HepG2 (cell line): ENCODE data around the gene SLC17A9. TPM values are rescaled to one million over a fixed set of nuclear protein-coding genes. Genes with fewer than 3 reads are reported as not detected.

ENCODE experiments used
- CBX5 ChIP-seq: sonication (generic); formaldehyde crosslinking; IDR thresholded peaks from 2 replicates; pipeline ENCODE4 v1.4.0; 2020; ENCODE audit warnings: missing genetic modification reagents, borderline replicate concordance
- IRF9 ChIP-seq: sonication (generic); formaldehyde crosslinking; IDR thresholded peaks from 2 replicates; pipeline ENCODE4 v1.8.0; 2022; ENCODE audit warnings: missing genetic modification reagents, mild to moderate bottlenecking, borderline replicate concordance
- KDM6A ChIP-seq: IDR thresholded peaks from 2 replicates; pipeline ENCODE4 v1.6.1; 2016; ENCODE audit warnings: low read depth
- PCBP2 ChIP-seq: fragments of 200-400 bp; formaldehyde crosslinking; optimal IDR thresholded peaks from 2 replicates; pipeline ENCODE3; 2018; ENCODE audit warnings: low read length, low read depth; ENCODE audit not compliant: poor library complexity, severe bottlenecking
- POLR2A ChIP-seq, 2 experiments: IDR thresholded peaks; 2 replicates each; pipeline ENCODE4 v1.6.1; 2011; ENCODE audit warnings: low read depth in 2 of 2, low read length in 2 of 2, mild to moderate bottlenecking in 1 of 2, moderate library complexity in 1 of 2; ENCODE audit not compliant: insufficient read depth in 1 of 2
- RBFOX2 ChIP-seq: fragments of 200-400 bp; formaldehyde crosslinking; IDR thresholded peaks from 2 replicates; pipeline ENCODE4 v1.6.1; 2017; ENCODE audit warnings: low read depth, mild to moderate bottlenecking, low read length
- SAFB2 ChIP-seq: sonication (generic); formaldehyde crosslinking; IDR thresholded peaks from 2 replicates; pipeline ENCODE4 v1.5.1; 2020; ENCODE audit warnings: missing genetic modification reagents, low read depth, mild to moderate bottlenecking, borderline replicate concordance
- SP4 ChIP-seq: sonication (generic); formaldehyde crosslinking; IDR thresholded peaks from 2 replicates; pipeline ENCODE4 v1.8.1; 2023; ENCODE audit warnings: mild to moderate bottlenecking, missing genetic modification reagents
- TEAD2 ChIP-seq: sonication (generic); formaldehyde crosslinking; IDR thresholded peaks from 2 replicates; pipeline ENCODE4 v1.9.0; 2021; ENCODE audit warnings: missing genetic modification reagents
- YEATS4 ChIP-seq: sonication (generic); formaldehyde crosslinking; IDR thresholded peaks from 2 replicates; pipeline ENCODE4 v1.4.0; 2020; ENCODE audit warnings: missing genetic modification reagents, borderline replicate concordance
- ZC3H4 ChIP-seq: sonication (generic); formaldehyde crosslinking; IDR thresholded peaks from 2 replicates; pipeline ENCODE4 v1.4.0; 2020; ENCODE audit warnings: missing genetic modification reagents, borderline replicate concordance
- ZNF10 ChIP-seq: sonication (generic); formaldehyde crosslinking; IDR thresholded peaks from 2 replicates; pipeline ENCODE4 v1.4.0; 2020; ENCODE audit warnings: mild to moderate bottlenecking, low read depth, missing genetic modification reagents, borderline replicate concordance
- ZNF335 ChIP-seq: sonication (generic); formaldehyde crosslinking; IDR thresholded peaks from 2 replicates; pipeline ENCODE4 v1.4.0; 2020; ENCODE audit warnings: missing genetic modification reagents
- ZNF550 ChIP-seq: sonication (generic); formaldehyde crosslinking; IDR thresholded peaks from 2 replicates; pipeline ENCODE4 v1.4.0; 2020; ENCODE audit warnings: mild to moderate bottlenecking, missing genetic modification reagents, borderline replicate concordance
- polyA plus RNA-seq, 8 experiments: library from polyadenylated mRNA; depleted of rRNA in 3 of 8; stranded (reverse) in 7 of 8; unstranded in 1 of 8; fragments of >200 nt; fragmentation: Illumina TruSeq in 4 of 8; extraction: Trizol in 4 of 8; gene quantifications; 2 replicates each; pipeline versions ENCODE4 v1.2.1 to v1.2.3, GENCODE V29; 2011 to 2016; ENCODE audit warnings: low read depth in 4 of 8, missing spikeins in 1 of 8, mixed read lengths in 1 of 8; ENCODE audit not compliant: insufficient read depth in 1 of 8
- total RNA-seq, 5 experiments: library from RNA; depleted of rRNA; stranded (reverse); fragments of >200 nt; fragmentation: Illumina TruSeq; extraction: Trizol; gene quantifications; 2 replicates each; pipeline ENCODE4 v1.2.3, GENCODE V29; 2016; ENCODE audit warnings: low read depth in 1 of 5

The SLC17A9 gene
- total and polyA plus RNA-seq, 2 of the 13 experiments (the other 11 are each of a cell fraction or from before 2014, with no cell fraction given): 110 to 191 TPM

DNA sequence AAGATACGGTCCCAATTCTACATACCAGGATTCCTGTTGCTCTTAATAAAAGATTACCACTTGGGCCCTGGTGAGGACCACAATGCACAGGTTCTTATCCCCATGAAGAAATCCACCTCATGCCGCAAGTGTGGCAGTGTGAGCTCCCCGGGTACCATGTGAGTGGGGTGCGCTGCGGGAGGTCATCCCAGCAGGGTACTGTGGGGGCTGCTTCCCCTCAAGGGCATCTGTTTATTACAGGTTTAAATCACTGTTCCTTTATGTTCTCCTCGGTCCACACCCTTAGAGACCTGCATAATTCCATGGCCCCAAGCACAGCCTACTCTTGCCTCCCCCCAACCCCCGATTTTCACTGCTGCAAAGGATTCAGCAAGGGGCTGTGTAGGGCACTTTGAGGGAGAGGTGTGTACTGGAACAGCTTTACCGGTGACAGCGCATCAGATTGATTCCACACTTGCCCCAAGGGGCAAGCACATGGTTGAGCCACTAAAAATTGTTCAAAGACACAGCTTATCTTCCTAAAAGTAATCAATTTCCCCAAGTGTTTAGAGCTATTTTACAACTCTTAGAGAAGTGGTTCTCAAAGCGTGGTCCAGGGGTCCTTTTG, 32.4 kb upstream of the SLC17A9 start (continued):
- no peak for TF ChIP-seq TEAD2
- TF ChIP-seq PCBP2: no peak
- peak in 1 of 2 experiments; percentile 23; a peak in 1 of 4 replicates for TF ChIP-seq POLR2A (IDR thresholded peaks at IDR 0.05; ENCODE audit: insufficient read depth in 1 of 2, low read depth in 2 of 2, low read length in 2 of 2)
- no peak for TF ChIP-seq YEATS4 (CRISPR knock-in tag)
- TF ChIP-seq ZNF335 (CRISPR knock-in tag): 0 out of 2 replicates have a peak, but pooled peaks have one; percentile 4
- 0 out of 2 replicates have a peak, but pooled peaks have one; percentile 15 for TF ChIP-seq CBX5
- no peak for TF ChIP-seq ZNF550
- TF ChIP-seq RBFOX2: no peak
- no peak for TF ChIP-seq SAFB2
- no peak for TF ChIP-seq ZC3H4 (CRISPR knock-in tag)
- no peak for TF ChIP-seq ZNF10 (CRISPR knock-in tag)
- TF ChIP-seq KDM6A: no peak
- no peak for TF ChIP-seq IRF9
- 0 out of 2 replicates have a peak, but pooled peaks have one; percentile 15 for TF ChIP-seq SP4
